ENCODE measurements around the gene THPO.

The THPO gene

DNA sequence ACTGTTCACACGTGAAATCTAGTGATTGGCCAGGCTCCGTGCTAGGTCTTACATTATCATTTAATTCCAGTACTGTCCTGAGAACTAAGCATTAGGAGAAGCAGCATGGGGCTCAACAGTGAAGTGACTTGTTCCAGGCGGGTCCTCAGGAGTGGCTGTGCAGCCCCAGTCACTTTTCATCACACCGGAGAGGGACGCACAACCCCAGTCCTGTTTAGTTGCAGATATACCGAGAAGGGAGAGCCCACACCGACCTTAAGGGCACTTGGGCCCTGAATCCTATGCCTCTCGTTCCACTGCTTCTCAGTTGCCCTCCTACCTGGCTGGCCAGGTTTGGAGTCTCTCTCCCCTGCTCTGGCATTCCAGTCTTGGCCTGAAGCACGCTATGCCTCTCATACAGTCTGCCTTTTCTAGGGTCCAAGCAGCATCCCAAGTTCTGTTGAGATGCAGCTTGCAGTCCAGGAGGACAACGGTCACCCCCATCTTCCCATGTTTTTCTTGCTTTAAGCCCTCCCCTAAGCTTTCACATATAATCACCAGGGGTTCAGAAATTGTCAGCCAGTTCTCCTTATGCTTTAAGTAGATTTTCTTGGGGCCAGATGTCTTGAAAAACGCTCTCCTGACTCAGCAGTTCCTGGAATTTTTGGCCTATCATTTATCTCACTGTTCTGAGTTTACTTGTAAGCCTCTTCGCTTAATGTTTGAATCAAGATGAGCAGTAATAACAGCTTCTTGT lies 30.5 kb downstream of the THPO start:
- no peaks in the 10 kb centered on the region for H3K4me1 ChIP-seq (ENCODE audit: control insufficient read depth in 1 of 2, insufficient read depth in 1 of 2, low read depth in 1 of 2, low read length in 1 of 2)
- H3K36me3 ChIP-seq: peaks cover 24% of the 10 kb centered on the region
- TF ChIP-seq, protein P1, sequence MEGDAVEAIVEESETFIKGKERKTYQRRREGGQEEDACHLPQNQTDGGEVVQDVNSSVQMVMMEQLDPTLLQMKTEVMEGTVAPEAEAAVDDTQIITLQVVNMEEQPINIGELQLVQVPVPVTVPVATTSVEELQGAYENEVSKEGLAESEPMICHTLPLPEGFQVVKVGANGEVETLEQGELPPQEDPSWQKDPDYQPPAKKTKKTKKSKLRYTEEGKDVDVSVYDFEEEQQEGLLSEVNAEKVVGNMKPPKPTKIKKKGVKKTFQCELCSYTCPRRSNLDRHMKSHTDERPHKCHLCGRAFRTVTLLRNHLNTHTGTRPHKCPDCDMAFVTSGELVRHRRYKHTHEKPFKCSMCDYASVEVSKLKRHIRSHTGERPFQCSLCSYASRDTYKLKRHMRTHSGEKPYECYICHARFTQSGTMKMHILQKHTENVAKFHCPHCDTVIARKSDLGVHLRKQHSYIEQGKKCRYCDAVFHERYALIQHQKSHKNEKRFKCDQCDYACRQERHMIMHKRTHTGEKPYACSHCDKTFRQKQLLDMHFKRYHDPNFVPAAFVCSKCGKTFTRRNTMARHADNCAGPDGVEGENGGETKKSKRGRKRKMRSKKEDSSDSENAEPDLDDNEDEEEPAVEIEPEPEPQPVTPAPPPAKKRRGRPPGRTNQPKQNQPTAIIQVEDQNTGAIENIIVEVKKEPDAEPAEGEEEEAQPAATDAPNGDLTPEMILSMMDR (IDR thresholded peaks at IDR 0.05): no peak
- H3K9me3 ChIP-seq: no peaks in the 10 kb centered on the region
- no peak overlapping the region for H3K4me3 ChIP-seq (ENCODE audit: low read depth in 1 of 2, low read length in 1 of 2)
- no peak overlapping the region for H3K27ac ChIP-seq
- H3K27me3 ChIP-seq: no peaks in the 10 kb centered on the region

DNA sequence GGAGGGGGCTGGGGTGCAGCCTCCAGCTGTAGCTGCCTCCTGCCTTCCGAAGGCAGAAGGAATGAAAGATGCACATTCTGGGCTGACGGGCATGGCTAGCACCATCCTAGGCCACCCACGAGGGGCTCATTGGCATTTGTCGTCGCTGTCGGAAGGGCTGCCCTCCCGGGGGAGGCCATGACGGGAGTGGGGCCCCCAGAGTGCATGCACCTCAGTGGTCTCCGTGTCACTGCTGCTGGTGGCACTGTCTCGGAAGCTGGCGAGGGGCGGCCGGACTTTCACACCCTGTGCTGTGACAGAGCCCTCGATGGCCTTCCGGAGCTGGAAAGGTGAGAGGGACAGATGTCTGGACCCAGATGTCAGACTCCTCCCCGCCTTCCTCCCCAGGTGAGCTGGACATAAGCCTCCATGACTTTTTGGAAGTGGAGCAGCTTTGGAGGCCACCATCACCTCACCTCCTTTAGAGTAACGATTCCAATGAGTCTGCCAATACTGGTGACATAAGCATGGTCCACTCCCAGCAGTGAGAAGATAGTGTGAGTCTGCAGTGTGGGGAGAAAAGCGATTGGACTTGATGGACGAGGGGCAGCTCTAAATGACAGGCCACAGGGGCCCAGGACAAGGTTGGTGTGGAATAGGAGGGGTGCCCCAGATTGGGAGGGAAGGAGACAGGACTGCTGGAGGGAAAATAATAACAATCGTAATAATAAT lies 31.4 kb downstream of the THPO start:
- Histone ChIP-seq H3K4me1 (ENCODE audit: control insufficient read depth in 1 of 2, insufficient read depth in 1 of 2, low read depth in 1 of 2, low read length in 1 of 2) (no peaks in the 10 kb centered on the region), H3K9me3 (no peaks in the 10 kb centered on the region), H3K4me3 (ENCODE audit: low read depth in 1 of 2, low read length in 1 of 2) (no peak overlapping the region), H3K27me3 (no peaks in the 10 kb centered on the region), H3K27ac (no peak overlapping the region), H3K36me3 (peaks cover 32% of the 10 kb centered on the region)
- TF ChIP-seq, protein P1 (IDR thresholded peaks at IDR 0.05): no peak

DNA sequence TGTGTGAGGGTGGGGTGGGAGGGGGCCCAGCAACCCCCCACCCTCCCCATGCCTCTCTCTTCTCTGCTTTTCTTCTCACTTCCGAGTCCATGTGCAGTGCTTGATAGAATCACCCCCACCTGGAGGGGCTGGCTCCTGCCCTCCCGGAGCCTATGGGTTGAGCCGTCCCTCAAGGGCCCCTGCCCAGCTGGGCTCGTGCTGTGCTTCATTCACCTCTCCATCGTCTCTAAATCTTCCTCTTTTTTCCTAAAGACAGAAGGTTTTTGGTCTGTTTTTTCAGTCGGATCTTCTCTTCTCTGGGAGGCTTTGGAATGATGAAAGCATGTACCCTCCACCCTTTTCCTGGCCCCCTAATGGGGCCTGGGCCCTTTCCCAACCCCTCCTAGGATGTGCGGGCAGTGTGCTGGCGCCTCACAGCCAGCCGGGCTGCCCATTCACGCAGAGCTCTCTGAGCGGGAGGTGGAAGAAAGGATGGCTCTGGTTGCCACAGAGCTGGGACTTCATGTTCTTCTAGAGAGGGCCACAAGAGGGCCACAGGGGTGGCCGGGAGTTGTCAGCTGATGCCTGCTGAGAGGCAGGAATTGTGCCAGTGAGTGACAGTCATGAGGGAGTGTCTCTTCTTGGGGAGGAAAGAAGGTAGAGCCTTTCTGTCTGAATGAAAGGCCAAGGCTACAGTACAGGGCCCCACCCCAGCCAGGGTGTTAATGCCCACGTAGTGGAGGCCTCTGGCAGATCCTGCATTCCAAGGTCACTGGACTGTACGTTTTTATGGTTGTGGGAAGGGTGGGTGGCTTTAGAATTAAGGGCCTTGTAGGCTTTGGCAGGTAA lies 32.5 kb downstream of the THPO start:
- Histone ChIP-seq H3K4me3 (ENCODE audit: low read depth in 1 of 2, low read length in 1 of 2) (no peak overlapping the region), H3K4me1 (ENCODE audit: control insufficient read depth in 1 of 2, insufficient read depth in 1 of 2, low read depth in 1 of 2, low read length in 1 of 2) (no peaks in the 10 kb centered on the region), H3K27me3 (no peaks in the 10 kb centered on the region), H3K9me3 (no peaks in the 10 kb centered on the region), H3K27ac (no peak overlapping the region), H3K36me3 (peaks cover 33% of the 10 kb centered on the region)
- TF ChIP-seq, protein P1 (IDR thresholded peaks at IDR 0.05): no peak

DNA sequence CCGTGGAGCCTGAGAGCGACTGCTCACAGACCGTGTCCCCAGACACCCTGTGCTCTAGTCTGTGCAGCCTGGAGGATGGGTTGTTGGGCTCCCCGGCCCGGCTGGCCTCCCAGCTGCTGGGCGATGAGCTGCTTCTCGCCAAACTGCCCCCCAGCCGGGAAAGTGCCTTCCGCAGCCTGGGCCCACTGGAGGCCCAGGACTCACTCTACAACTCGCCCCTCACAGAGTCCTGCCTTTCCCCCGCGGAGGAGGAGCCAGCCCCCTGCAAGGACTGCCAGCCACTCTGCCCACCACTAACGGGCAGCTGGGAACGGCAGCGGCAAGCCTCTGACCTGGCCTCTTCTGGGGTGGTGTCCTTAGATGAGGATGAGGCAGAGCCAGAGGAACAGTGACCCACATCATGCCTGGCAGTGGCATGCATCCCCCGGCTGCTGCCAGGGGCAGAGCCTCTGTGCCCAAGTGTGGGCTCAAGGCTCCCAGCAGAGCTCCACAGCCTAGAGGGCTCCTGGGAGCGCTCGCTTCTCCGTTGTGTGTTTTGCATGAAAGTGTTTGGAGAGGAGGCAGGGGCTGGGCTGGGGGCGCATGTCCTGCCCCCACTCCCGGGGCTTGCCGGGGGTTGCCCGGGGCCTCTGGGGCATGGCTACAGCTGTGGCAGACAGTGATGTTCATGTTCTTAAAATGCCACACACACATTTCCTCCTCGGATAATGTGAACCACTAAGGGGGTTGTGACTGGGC lies 33.3 kb downstream of the THPO start:
- H3K36me3 ChIP-seq: peaks cover 33% of the 10 kb centered on the region
- no peaks in the 10 kb centered on the region for H3K27me3 ChIP-seq
- no peak overlapping the region for H3K4me3 ChIP-seq (ENCODE audit: low read depth in 1 of 2, low read length in 1 of 2)
- no peaks in the 10 kb centered on the region for H3K9me3 ChIP-seq
- no peak overlapping the region for H3K27ac ChIP-seq
- TF ChIP-seq, protein P1 (IDR thresholded peaks at IDR 0.05): no peak
- H3K4me1 ChIP-seq (ENCODE audit: control insufficient read depth in 1 of 2, insufficient read depth in 1 of 2, low read depth in 1 of 2, low read length in 1 of 2): no peaks in the 10 kb centered on the region
